ENCODE data around the gene JAG1. TPM values are rescaled to one million over a fixed set of nuclear protein-coding genes. Genes with fewer than 3 reads are reported as not detected.

The JAG1 gene
- total RNA-seq, 1 donor = 46.7 TPM

- no peak for DNase-seq (ENCODE audit: low read depth)
- H3K4me3 ChIP-seq (ENCODE audit: low read depth, low read length) = no peak overlapping the region
- no peak for TF ChIP-seq CTCF (IDR thresholded peaks at IDR 0.05; ENCODE audit: insufficient read depth, low read length)
Measured at GRCh38 chr20:10603378-10603777, 70.4 kb downstream of the JAG1 start.

- H3K4me3 ChIP-seq (ENCODE audit: low read depth, low read length) = no peak overlapping the region
- DNase-seq (ENCODE audit: low read depth) = no peak
- no peak for TF ChIP-seq CTCF (IDR thresholded peaks at IDR 0.05; ENCODE audit: insufficient read depth, low read length)
Measured at GRCh38 chr20:10602221-10602871, 71.5 kb downstream of the JAG1 start.

- no peak overlapping the region for H3K4me3 ChIP-seq (ENCODE audit: low read depth, low read length)
- TF ChIP-seq CTCF (IDR thresholded peaks at IDR 0.05; ENCODE audit: insufficient read depth, low read length) = no peak
- DNase-seq (ENCODE audit: low read depth) = no peak
Measured at GRCh38 chr20:10597637-10598036, 76.2 kb downstream of the JAG1 start.

- TF ChIP-seq CTCF (IDR thresholded peaks at IDR 0.05; ENCODE audit: insufficient read depth, low read length) = no peak
- no peak overlapping the region for H3K4me3 ChIP-seq (ENCODE audit: low read depth, low read length)
- DNase-seq (ENCODE audit: low read depth) = peak; percentile 84
Measured at GRCh38 chr20:10596710-10597121, 77.1 kb downstream of the JAG1 start.

GRCh38 chr20:10595985-10596384 is 77.8 kb downstream of the JAG1 start:
- H3K4me3 ChIP-seq (ENCODE audit: low read depth, low read length) = no peak overlapping the region
- no peak for DNase-seq (ENCODE audit: low read depth)
- no peak for TF ChIP-seq CTCF (IDR thresholded peaks at IDR 0.05; ENCODE audit: insufficient read depth, low read length)

- H3K4me3 ChIP-seq (ENCODE audit: low read depth, low read length) = no peak overlapping the region
- no peak for DNase-seq (ENCODE audit: low read depth)
- no peak for TF ChIP-seq CTCF (IDR thresholded peaks at IDR 0.05; ENCODE audit: insufficient read depth, low read length)
Measured at GRCh38 chr20:10595266-10595665, 78.5 kb downstream of the JAG1 start.

Measured in fibroblast of the aortic adventitia (primary cell).